Parietal lobe (tissue), 2 donors: ENCODE results near the gene CAMKV. TPM values are rescaled to one million over a fixed set of nuclear protein-coding genes. Genes with fewer than 3 reads are reported as not detected.

Source experiments
- small RNA-seq: library from RNA; depleted of rRNA; stranded (forward); fragments of <200 nt; gene quantifications from one replicate; pipeline ENCODE3, GENCODE V24; 2014; ENCODE audit warnings: low replicate concordance
- total RNA-seq: library from RNA; depleted of rRNA; stranded (reverse); fragments of >200 nt; gene quantifications from one replicate; pipeline ENCODE4 v1.2.3, GENCODE V29; 2014

CAMKV gene, protein sequence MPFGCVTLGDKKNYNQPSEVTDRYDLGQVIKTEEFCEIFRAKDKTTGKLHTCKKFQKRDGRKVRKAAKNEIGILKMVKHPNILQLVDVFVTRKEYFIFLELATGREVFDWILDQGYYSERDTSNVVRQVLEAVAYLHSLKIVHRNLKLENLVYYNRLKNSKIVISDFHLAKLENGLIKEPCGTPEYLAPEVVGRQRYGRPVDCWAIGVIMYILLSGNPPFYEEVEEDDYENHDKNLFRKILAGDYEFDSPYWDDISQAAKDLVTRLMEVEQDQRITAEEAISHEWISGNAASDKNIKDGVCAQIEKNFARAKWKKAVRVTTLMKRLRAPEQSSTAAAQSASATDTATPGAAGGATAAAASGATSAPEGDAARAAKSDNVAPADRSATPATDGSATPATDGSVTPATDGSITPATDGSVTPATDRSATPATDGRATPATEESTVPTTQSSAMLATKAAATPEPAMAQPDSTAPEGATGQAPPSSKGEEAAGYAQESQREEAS
- total RNA-seq, result 283 TPM

DNA sequence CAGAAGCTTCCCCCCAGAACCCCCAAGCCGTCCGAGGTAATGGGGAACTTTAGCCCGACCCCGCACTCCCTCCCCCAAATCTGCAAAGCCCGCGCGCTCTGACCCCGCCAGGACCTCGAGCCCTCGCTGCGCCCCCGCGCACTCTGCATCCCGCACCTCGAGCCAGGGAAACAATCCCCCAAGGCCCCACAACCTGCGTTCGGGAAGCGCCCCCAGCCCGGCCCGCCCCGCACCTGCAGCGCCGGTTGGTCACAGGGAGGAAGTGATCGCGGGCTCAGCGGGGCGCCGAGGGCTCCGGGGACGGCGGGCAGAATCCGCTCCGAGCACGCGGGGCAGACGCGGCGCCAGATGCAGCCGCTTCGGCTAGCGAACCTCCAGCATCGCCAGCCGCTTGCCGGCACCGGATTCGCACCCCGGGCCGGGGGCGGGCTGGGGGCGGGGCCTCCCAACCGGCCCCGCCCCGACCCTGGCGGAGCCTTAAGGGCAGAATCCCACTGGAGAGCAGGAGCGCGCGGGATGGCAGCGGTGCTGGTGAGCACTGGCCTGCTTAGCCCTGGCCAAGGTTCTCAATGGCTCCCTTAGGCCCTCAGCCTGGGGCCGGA, at the start of gene CAMKV:
Gene CAMKV, minus strand, starts transcription at position 382 of the 602 bp plus-strand sequence. CDS start 7,518 bp downstream, outside the sequence.

DNA sequence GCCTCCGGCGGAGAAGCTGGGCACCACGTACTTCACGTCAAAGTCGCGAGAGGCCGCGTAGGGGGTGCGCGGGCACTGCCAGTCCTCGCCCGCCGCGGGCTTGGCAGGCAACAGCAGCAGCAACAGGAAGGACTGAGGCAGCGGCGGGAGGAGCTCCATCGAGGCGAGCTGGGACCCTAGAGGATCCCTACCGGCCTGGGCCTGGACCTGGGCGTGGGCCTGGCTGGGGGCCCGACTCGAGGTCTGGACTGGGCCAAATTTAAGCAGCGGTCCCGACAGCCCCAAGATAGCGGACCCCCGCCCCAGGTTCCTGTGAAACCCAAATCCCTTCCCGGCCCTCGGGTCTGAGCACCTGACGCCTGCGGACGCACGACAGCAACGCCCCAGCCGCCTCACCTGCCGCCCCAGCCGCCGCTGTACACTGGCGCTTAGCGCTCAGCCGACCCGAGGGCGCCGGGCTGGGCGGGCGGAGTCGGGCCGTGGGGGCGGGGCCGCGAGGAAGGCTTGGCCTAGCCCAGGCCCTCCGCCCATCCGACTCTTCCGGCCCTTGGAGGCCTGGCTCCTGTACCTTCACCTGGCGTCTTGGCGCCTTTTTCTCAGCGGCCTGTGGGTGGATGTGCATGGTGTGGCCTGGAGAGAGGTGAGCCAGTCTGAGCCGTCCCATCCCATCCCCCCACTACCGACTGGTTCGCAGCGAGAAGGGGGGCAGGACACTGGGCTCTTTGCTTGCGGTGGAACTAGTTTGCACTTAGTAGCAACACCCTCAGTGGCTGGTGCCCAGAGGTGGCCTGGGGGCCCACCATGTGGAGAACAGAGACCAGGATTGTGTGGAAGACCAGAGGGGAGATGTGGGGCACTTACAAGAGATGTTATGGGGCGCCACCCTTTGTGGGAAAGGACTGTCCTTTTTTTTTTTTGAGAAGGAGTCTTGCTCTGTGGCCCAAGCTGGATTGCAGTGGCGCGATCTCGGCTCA, 34.0 kb upstream of the CAMKV start, which contains the start of gene MST1R:
Gene MST1R, minus strand, starts transcription at position 423 of the 974 bp plus-strand sequence. Its CDS starts 264 bp downstream, at position 159.

GRCh38 chr3:49856181-49857005, 13.3 kb downstream of the CAMKV start, which contains the start of gene TRAIP:
Gene TRAIP, minus strand, starts transcription at chr3:49856564. Its CDS starts 111 bp downstream, at chr3:49856453.

DNA sequence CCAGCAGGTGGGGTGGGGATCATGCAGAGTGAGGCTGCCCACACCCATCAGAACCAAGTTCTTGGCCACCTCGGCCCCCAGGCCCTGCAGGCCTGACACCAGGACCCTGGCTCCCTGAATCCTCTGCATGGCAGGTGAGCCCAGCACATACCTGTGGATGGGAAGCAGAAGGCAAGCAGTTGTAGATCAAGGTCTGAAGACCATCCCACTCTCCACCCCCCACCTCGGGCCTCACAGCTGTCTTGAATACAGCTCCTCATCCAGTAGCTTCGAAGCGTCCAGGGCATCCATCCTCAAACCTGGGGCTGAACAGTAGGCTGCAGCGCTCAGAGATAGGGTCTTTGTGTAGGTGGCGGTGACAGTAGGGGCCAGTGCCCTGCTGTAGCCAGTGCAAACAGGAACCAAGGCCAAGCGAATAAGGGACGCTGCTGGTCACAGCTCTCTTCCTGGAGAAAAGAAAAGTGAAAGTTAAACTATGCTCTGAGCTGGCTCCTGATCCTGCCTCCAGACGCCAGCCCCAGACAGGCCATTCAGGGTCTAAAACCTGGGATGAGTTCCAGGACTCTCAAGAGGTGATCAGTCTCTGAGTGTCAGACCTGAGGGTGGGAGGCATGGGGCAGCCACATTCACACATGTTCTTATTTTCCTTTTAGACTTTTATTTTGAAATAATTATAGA, 56.1 kb downstream of the CAMKV start, which contains the start of gene UBA7:
Gene UBA7, minus strand, starts transcription at position 457 of the 678 bp plus-strand sequence. Its CDS starts 166 bp downstream, at position 291.

Small RNAs within 50 kb of the gene (small RNA-seq; reads per million reads assigned to genes)
- gene RN7SL217P, result not detected

Other genes starting within 250 kb of the CAMKV start
- 94.8 TPM for gene APEH, start 195.6 kb downstream of the CAMKV start, total RNA-seq
- gene MST1, start 180.4 kb downstream of the CAMKV start, total RNA-seq, result 10.6 TPM
- gene RNF123, start 180.3 kb downstream of the CAMKV start, total RNA-seq, result 36.9 TPM
- gene AMIGO3, start 150.2 kb downstream of the CAMKV start, total RNA-seq, result 1.3 TPM
- gene GMPPB, start 146.0 kb downstream of the CAMKV start, total RNA-seq, result 11.3 TPM
- gene IP6K1, start 83.4 kb downstream of the CAMKV start, total RNA-seq, result 66.4 TPM
- gene CDHR4, start 70.0 kb downstream of the CAMKV start, total RNA-seq, result not detected
- 13.5 TPM for gene INKA1, start 66.6 kb downstream of the CAMKV start, total RNA-seq
- gene UBA7, start 56.0 kb downstream of the CAMKV start, total RNA-seq, result 6.6 TPM
- 6.6 TPM for gene TRAIP, start 13.3 kb downstream of the CAMKV start, total RNA-seq
- 3.8 TPM for gene MST1R, start 34.0 kb upstream of the CAMKV start, total RNA-seq
- gene MON1A, start 59.9 kb upstream of the CAMKV start, total RNA-seq, result 16.6 TPM
- 213 TPM for gene RBM6, start 70.2 kb upstream of the CAMKV start, total RNA-seq
- 503 TPM for gene RBM5, start 219.0 kb upstream of the CAMKV start, total RNA-seq